Keratinocyte (primary cell): ENCODE data around the gene NT5DC1.

Experiments
- EZH2 ChIP-seq: IDR thresholded peaks from one replicate; pipeline ENCODE4 v1.6.1; 2012; ENCODE audit warnings: inconsistent platforms, mild to moderate bottlenecking, low read length, moderate library complexity
- TF ChIP-seq, protein P1 (sequence below), 3 experiments: IDR thresholded peaks in 1 of 3; conservative IDR thresholded peaks in 1 of 3; optimal IDR thresholded peaks in 1 of 3; 2 replicates in 2 of 3; 3 replicates in 1 of 3; pipeline versions ENCODE3 to v1.5.1; 2011; ENCODE audit warnings: low read length in 3 of 3, mild to moderate bottlenecking in 3 of 3, moderate library complexity in 2 of 3, control low read depth in 1 of 3, inconsistent platforms in 1 of 3; ENCODE audit not compliant: insufficient read depth in 2 of 3; ENCODE audit errors: extremely low read depth in 1 of 3

DNA sequence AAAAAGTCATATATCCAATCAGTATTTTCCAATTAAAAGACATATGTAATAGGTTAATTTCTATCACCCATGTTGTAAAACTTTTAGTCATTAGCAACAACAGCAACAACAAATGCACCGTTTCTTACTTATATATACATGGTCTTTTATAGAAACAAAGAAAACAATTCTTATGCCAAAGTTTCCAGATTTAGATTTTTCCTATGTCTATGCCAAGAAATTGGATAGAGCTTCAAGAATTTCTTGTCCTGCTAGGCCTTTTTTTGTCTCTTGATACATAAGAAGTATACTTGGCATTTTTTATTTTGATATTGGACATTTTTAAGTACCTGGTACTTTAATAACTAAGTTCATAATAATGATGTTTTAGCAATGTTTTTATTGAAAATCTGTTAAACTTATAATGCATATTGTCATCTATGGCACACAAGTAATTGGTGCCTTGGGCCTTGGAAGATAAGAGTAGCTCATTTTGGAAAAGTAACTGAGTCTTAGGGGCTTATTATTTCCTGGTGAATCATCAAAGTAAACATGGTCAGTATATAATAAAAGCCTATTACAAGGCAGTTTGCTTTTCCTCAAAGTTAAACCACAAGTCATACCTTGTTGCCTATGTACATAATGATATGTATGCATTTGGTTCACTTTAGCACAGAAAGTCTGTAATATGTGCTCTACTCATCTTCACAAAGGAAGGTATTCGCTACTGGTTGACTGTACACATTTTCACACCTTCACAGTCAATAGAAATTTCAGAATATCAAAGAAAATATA, 29.9 kb upstream of the NT5DC1 start:
- TF ChIP-seq, protein P1, sequence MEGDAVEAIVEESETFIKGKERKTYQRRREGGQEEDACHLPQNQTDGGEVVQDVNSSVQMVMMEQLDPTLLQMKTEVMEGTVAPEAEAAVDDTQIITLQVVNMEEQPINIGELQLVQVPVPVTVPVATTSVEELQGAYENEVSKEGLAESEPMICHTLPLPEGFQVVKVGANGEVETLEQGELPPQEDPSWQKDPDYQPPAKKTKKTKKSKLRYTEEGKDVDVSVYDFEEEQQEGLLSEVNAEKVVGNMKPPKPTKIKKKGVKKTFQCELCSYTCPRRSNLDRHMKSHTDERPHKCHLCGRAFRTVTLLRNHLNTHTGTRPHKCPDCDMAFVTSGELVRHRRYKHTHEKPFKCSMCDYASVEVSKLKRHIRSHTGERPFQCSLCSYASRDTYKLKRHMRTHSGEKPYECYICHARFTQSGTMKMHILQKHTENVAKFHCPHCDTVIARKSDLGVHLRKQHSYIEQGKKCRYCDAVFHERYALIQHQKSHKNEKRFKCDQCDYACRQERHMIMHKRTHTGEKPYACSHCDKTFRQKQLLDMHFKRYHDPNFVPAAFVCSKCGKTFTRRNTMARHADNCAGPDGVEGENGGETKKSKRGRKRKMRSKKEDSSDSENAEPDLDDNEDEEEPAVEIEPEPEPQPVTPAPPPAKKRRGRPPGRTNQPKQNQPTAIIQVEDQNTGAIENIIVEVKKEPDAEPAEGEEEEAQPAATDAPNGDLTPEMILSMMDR (optimal IDR thresholded peaks at IDR 0.05 in 1 of 3, IDR thresholded peaks at IDR 0.05 in 1 of 3, conservative IDR thresholded peaks at IDR 0.05 in 1 of 3; ENCODE audit: extremely low read depth in 1 of 3, insufficient read depth in 2 of 3, low read length in 3 of 3): no peak
- TF ChIP-seq EZH2: no peak
